ENCODE measurements around the gene SSX2IP.
"Not testable (repeated sequence)": the region's sequence is repeated elsewhere in the genome, so short reads cannot be mapped to it uniquely, and the experiment has no call there.

The SSX2IP gene

GRCh38 chr1:84613026-84613425, 77.2 kb downstream of the SSX2IP start:
- no peak for DNase-seq

- no peak for DNase-seq
These were observed 78.5 kb downstream of the SSX2IP start for GRCh38 chr1:84611796-84612195.

- DNase-seq, result no peak
These were observed 79.2 kb downstream of the SSX2IP start for GRCh38 chr1:84611091-84611490.

- DNase-seq, result no peak
These were observed 83.3 kb downstream of the SSX2IP start for GRCh38 chr1:84606977-84607376.

- no peak for DNase-seq
These were observed 85.1 kb downstream of the SSX2IP start for GRCh38 chr1:84605157-84605556.

GRCh38 chr1:84603941-84604830, 86.1 kb downstream of the SSX2IP start:
- no peak for DNase-seq

- DNase-seq, result no peak
These were observed 87.0 kb downstream of the SSX2IP start for GRCh38 chr1:84603223-84603622.

- DNase-seq, result no peak
These were observed 89.5 kb downstream of the SSX2IP start for GRCh38 chr1:84600796-84601195.

- DNase-seq, result no peak
These were observed 91.2 kb downstream of the SSX2IP start for GRCh38 chr1:84598846-84599741.

- DNase-seq, result no peak
These were observed 91.8 kb downstream of the SSX2IP start for GRCh38 chr1:84598418-84598817.

GRCh38 chr1:84597011-84597410, 93.2 kb downstream of the SSX2IP start:
- no peak for DNase-seq

GRCh38 chr1:84594959-84595358, 95.3 kb downstream of the SSX2IP start:
- not testable (repeated sequence) for DNase-seq
